T-helper 1 cell treated with Interleukin-12 subunit alpha and Interleukin-12 subunit beta and Interleukin-4 antibody, amounts not matched to agents 30 μg/mL and 1 μg/mL, for 36 hours (primary cell): Measurements from ENCODE around the gene PRSS50.

Experiments
- H3K27ac Mint-ChIP-seq: one replicate; pipeline ENCODE4 v1.8.0; 2021; ENCODE audit warnings: mild to moderate bottlenecking, mixed read lengths
- H3K27me3 Mint-ChIP-seq: one replicate; pipeline ENCODE4 v1.8.0; 2021; ENCODE audit warnings: low read depth, mixed read lengths
- H3K36me3 Mint-ChIP-seq: one replicate; pipeline ENCODE4 v1.8.0; 2021; ENCODE audit warnings: low read depth, mixed read lengths
- H3K4me1 Mint-ChIP-seq: one replicate; pipeline ENCODE4 v1.8.0; 2021; ENCODE audit warnings: low read depth, mixed read lengths
- H3K4me3 Mint-ChIP-seq: one replicate; pipeline ENCODE4 v1.8.0; 2021; ENCODE audit warnings: mild to moderate bottlenecking, moderate library complexity, mixed read lengths
- H3K9me3 Mint-ChIP-seq: one replicate; pipeline ENCODE4 v1.8.0; 2021; ENCODE audit warnings: mixed read lengths

Gene PRSS50

DNA sequence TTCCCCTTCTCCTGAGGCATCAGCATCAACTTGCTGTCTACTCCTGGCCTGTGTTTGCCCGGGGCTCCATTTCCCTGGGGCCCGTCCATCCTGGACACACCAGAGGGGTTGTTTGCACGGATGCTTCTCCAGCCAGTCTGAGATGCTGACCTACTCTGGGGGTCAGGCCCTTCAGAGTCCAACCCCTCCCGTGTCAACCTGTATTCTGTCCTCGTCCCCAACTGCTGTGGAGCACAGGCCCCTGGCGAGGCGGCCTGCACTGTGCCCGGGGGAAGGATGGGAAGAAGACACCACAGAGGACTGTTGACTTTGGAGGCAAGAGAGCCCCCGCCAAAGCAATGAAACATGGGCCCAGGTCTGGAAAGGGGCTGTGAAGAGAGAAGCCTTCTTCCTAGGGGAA lies 50.0 kb downstream of the PRSS50 start:
- Mint-ChIP-seq H3K9me3 (no peaks in the 10 kb centered on the region), H3K36me3 (no peaks in the 10 kb centered on the region), H3K4me3 (no peak overlapping the region), H3K4me1 (no peaks in the 10 kb centered on the region), H3K27me3 (no peaks in the 10 kb centered on the region), H3K27ac (no peak overlapping the region)

GRCh38 chr3:46667061-46667621 lies 50.5 kb downstream of the PRSS50 start:
- no peak overlapping the region for H3K4me3 Mint-ChIP-seq
- no peaks in the 10 kb centered on the region for H3K27me3 Mint-ChIP-seq
- H3K4me1 Mint-ChIP-seq: no peaks in the 10 kb centered on the region
- H3K36me3 Mint-ChIP-seq: no peaks in the 10 kb centered on the region
- H3K9me3 Mint-ChIP-seq: no peaks in the 10 kb centered on the region
- H3K27ac Mint-ChIP-seq: no peak overlapping the region

GRCh38 chr3:46666453-46666845 lies 51.2 kb downstream of the PRSS50 start:
- no peak overlapping the region for H3K27ac Mint-ChIP-seq

GRCh38 chr3:46665763-46666452 lies 51.8 kb downstream of the PRSS50 start:
- H3K4me1 Mint-ChIP-seq: no peaks in the 10 kb centered on the region
- H3K27ac Mint-ChIP-seq: no peak overlapping the region
- no peak overlapping the region for H3K4me3 Mint-ChIP-seq
- no peaks in the 10 kb centered on the region for H3K9me3 Mint-ChIP-seq
- H3K36me3 Mint-ChIP-seq: no peaks in the 10 kb centered on the region
- H3K27me3 Mint-ChIP-seq: no peaks in the 10 kb centered on the region

More at GRCh38 chr3:46666453-46666845, 51.2 kb downstream of the PRSS50 start:
- no peaks in the 10 kb centered on the region for H3K4me1 Mint-ChIP-seq
- no peaks in the 10 kb centered on the region for H3K27me3 Mint-ChIP-seq
- H3K4me3 Mint-ChIP-seq: no peak overlapping the region
- no peaks in the 10 kb centered on the region for H3K9me3 Mint-ChIP-seq
- H3K36me3 Mint-ChIP-seq: no peaks in the 10 kb centered on the region

GRCh38 chr3:46664971-46665762 lies 52.5 kb downstream of the PRSS50 start:
- H3K27me3 Mint-ChIP-seq: no peaks in the 10 kb centered on the region
- no peak overlapping the region for H3K27ac Mint-ChIP-seq
- H3K36me3 Mint-ChIP-seq: no peaks in the 10 kb centered on the region
- no peaks in the 10 kb centered on the region for H3K9me3 Mint-ChIP-seq
- H3K4me1 Mint-ChIP-seq: no peaks in the 10 kb centered on the region
- no peak overlapping the region for H3K4me3 Mint-ChIP-seq

- H3K27me3 Mint-ChIP-seq: peaks cover 5% of the 10 kb centered on the region
- no peak overlapping the region for H3K27ac Mint-ChIP-seq
These were observed 53.3 kb downstream of the PRSS50 start for GRCh38 chr3:46664188-46664970.

GRCh38 chr3:46663591-46664135 lies 54.0 kb downstream of the PRSS50 start:
- H3K27me3 Mint-ChIP-seq: peaks cover 12% of the 10 kb centered on the region
- no peak overlapping the region for H3K27ac Mint-ChIP-seq
- H3K4me3 Mint-ChIP-seq: no peak overlapping the region
- H3K36me3 Mint-ChIP-seq: no peaks in the 10 kb centered on the region
- no peaks in the 10 kb centered on the region for H3K4me1 Mint-ChIP-seq
- H3K9me3 Mint-ChIP-seq: no peaks in the 10 kb centered on the region

More at GRCh38 chr3:46664188-46664970, 53.3 kb downstream of the PRSS50 start:
- no peaks in the 10 kb centered on the region for H3K4me1 Mint-ChIP-seq
- no peak overlapping the region for H3K4me3 Mint-ChIP-seq
- H3K9me3 Mint-ChIP-seq: no peaks in the 10 kb centered on the region
- H3K36me3 Mint-ChIP-seq: no peaks in the 10 kb centered on the region

GRCh38 chr3:46662771-46663551 lies 54.7 kb downstream of the PRSS50 start:
- Mint-ChIP-seq H3K9me3 (no peaks in the 10 kb centered on the region), H3K27ac (no peak overlapping the region), H3K4me1 (no peaks in the 10 kb centered on the region), H3K36me3 (no peaks in the 10 kb centered on the region), H3K27me3 (peaks cover 12% of the 10 kb centered on the region), H3K4me3 (no peak overlapping the region)
